HG03460 (cell line): ENCODE data around the gene ERO1A.

Source experiments
- ATAC-seq: cut with Tn5 transposase; IDR thresholded peaks from one replicate; pipeline ENCODE4 v1.9.1; 2021; ENCODE audit not compliant: unreplicated experiment

Gene ERO1A

DNA sequence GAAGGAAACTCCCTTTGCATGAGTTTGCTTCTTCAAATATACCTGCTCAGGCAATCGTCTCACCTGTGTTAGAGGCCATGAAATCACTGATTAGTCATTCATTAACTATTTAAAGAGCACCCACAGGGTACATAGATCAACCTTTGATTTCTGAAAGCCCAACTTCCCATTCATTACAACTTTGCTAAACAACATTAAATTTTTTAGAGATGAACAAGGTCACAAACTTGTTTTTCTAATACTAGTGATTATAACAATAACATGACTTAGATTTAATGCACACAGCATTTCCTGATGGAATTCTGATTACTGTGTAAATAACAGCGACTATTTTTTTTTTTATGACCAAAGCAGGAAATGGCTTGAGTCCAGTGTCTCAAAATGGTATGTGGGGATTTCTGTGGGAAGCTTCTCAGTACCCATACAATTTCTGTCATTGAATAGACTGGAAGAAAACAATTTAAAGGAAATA, 5.4 kb upstream of the ERO1A start:
- ATAC-seq: no peak

GRCh38 chr14:52694761-52695480, 437 bp downstream of the ERO1A start:
- peak; percentile 56 for ATAC-seq

DNA sequence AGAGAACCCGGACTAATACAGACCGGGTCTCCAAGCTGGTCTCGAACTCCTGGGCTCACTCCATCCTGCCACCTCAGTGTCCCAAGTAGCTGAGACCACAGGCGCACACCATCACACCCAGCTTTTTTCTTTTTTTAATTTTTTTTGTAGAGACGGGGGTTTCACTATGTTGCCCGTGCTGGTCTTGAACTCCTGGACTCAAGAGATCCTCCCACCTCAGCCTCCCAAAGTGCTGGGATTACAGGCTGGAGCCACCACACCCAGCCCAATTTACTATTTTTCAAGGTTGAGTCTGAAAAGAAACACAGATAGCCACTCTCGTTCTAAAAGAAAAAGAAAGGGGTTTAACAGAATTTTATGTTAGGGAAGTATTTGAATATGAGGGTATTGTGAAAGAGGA, 1.8 kb downstream of the ERO1A start:
- no peak for ATAC-seq

- ATAC-seq: no peak
Observed at GRCh38 chr14:52693036-52693435, 2.3 kb downstream of the ERO1A start.

DNA sequence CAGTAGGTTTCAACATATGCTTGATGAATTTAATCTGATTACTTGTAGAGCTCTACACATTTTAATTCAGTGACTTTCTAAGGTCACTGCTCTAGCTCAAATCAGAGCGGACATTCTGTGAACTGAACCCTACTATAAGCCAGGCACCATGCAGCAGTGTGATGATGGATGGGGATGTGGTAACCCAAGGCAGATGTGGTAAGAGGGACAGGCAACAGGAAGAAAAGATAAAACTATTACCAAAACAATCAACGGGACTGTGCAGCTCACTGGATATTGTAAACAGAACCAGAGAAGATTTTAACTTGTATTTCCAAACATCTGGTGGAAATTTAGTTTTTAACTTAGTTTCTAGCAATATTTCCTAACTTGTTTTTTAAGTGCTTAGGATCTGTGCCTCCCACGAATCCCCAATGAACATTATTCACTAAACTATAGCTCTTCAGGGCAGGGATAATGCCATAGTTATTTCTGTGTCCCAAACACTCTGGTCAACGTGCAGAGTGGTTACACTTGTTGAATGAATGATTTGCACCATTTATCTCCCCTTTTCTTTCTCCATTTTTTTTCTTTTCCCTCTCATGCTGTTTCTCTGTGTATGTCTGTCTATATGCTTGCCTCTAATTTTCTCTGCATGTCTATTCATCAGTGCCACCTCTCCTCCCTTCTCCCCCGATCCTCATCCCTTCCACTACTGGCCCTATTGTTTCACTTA, 3.0 kb downstream of the ERO1A start:
- no peak for ATAC-seq

DNA sequence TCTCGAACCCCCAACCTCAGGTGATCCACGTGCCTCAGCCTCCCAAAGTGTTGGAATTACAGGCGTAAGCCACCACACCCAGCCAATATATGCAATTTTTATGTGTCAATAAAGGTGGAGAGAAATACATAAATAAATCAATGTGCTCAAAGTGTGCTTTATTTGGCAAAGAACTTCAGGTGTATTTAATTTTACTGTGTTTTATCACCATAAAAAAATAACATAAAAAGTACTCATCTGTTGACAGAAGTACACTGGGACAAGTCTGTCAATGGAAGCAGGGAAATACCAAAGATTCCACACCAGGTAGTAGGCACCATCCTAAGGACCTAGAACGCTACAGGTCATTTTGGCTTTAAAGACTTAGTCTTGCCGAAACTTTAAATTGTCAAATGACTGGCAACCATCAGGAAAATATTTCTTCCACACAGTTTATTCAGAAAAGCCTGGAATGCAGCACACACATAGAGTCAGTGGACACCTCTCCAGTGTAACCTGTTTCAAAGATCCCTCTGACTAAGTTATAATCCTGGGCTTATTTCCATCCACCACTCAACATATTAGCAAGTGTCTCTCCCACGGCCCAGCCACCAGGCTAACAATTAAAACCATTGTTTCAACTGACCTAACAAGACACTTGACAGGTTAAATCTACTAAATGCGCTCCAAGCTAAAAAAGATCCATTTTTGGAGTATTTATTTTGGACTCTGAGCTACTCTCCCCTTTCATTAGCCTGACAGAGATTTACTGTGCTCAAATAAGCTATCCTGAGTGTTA, 4.2 kb downstream of the ERO1A start:
- ATAC-seq: no peak

GRCh38 chr14:52686176-52686575, 9.2 kb downstream of the ERO1A start:
- ATAC-seq: no peak

- ATAC-seq: no peak
Observed at GRCh38 chr14:52683985-52684520, 11.3 kb downstream of the ERO1A start.

GRCh38 chr14:52678591-52678990, 16.8 kb downstream of the ERO1A start:
- no peak for ATAC-seq

- ATAC-seq: no peak
Observed at GRCh38 chr14:52663850-52664249, 31.5 kb downstream of the ERO1A start.

- ATAC-seq: no peak
Observed at GRCh38 chr14:52661314-52661713, 34.0 kb downstream of the ERO1A start.

DNA sequence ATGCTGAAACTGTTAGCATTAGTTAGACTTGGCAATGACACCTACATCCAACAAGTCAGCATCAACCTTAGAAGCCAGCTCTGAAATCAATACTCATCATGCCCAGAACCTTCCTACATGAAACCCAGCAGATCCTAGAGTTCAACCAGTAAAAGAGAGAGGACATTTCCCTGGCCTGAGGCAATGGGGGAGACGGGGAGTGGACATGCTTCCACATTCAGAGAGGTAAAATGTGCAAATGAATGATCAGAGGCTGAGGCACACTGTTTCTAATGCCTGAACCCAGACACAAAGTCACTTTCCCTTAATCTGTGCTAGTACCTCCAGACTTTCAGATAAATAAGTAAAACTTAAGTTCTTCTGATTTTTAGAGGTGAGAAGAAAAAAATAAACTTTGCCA, 34.5 kb downstream of the ERO1A start:
- ATAC-seq: no peak

DNA sequence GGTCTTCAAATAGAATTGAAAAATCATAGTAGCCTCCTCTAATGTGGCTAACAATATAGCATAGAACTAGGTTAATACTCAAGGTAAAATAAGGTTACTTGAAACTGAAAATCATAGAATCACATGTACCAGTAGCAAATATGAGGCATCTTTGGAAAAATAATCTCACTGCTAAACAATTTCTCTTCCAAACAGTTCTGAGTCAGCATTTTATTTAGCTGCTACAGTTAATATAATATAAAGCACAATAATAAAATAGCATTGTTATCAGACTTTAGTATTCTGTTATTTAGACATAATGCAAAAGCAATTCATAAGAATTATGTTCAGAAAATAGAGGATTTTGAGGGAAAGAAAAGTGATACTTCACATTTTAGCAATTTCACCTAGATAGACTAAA, 35.0 kb downstream of the ERO1A start:
- ATAC-seq: no peak

GRCh38 chr14:52656905-52657304, 38.5 kb downstream of the ERO1A start:
- no peak for ATAC-seq

DNA sequence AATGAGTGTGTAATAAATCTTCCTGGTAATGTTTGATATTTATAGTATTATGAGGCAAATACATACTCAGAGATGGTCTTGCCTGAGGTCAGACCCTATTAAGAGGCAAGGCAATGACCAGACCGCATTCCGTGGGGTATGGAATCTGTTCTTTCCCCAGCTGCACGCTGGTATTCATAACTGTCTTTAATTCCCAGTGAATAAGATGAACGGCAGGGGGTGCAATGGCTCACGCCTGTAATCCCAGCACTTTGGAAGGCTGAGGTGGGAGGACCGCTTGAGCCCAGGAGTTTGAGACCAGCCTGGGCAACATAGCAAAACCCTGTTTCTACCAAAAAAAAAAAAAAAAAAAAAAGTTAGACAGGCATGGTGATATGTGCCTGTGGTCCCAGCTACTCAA, 44.6 kb downstream of the ERO1A start:
- no peak for ATAC-seq

GRCh38 chr14:52649511-52649910, 45.8 kb downstream of the ERO1A start:
- ATAC-seq: no peak

- no peak for ATAC-seq
Observed at GRCh38 chr14:52641745-52642144, 53.6 kb downstream of the ERO1A start.

DNA sequence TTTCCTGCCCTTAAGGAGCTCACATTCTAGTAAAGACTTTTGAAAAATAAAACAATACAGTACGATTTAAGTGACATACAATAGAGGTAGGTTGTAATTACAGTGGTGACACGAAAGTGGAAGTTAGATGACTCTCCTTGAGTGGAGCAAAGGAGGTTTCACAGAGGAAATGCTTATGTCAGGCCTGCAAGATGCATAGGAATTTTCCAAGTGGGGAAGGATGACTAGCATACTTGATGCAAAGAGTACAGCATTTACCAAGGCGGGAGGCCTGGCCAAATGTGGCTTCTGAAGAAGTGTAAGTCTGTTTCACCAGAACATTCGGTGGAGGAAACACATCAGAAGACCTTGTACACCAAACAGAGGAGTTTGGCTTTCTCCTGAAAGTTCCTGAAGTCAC, 55.2 kb downstream of the ERO1A start:
- no peak for ATAC-seq

- ATAC-seq: no peak
Observed at GRCh38 chr14:52619687-52620086, 75.7 kb downstream of the ERO1A start.

- ATAC-seq: no peak
Observed at GRCh38 chr14:52618602-52619001, 76.8 kb downstream of the ERO1A start.

DNA sequence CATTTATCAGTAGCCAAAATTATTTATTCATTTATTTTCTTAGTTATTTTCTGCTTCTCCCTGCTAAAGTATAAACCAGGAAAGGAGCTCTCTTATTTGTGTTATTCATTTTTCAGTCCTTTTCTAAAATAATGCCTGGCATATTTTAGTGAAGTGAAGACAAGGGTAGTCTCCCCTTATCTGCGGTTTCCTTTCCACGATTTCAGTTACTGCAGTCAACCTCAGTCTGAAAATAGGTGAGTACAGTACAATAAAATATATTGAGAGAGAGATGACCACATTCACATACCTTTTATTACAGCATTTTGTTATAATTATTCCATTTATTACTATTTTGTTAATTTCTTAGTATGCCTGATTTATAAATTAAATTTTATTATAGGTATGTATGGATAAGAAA, 85.2 kb downstream of the ERO1A start:
- no peak for ATAC-seq
